ENCODE measurements around the gene AGK. TPM values are rescaled to one million over a fixed set of nuclear protein-coding genes. Genes with fewer than 3 reads are reported as not detected.
"Not testable (repeated sequence)": the region's sequence is repeated elsewhere in the genome, so short reads cannot be mapped to it uniquely, and the experiment has no call there.

Gene AGK
- total RNA-seq, 2 experiments from 2014 or later = 41.0 to 41.2 TPM

GRCh38 chr7:141688043-141688442 lies 136.8 kb downstream of the AGK start:
- DNase-seq (no peak), ATAC-seq (no peak)
- Mint-ChIP-seq H3K4me3 (no peak overlapping the region), H3K36me3 (ENCODE audit: low read depth) (peaks cover 23% of the 10 kb centered on the region), H3K4me1 (ENCODE audit: low read depth) (peaks cover 14% of the 10 kb centered on the region), H3K27me3 (ENCODE audit: low read depth) (no peaks in the 10 kb centered on the region), H3K9me3 (ENCODE audit: insufficient read depth) (no peaks in the 10 kb centered on the region), H3K27ac (no peak overlapping the region)
- CTCF ChIA-PET = interaction anchor here (1.3 to 2.7 kb wide), 3 partner anchors 21 to 98 kb away, joined by 3 to 8 read pairs (median 7); partner anchors contain the start of genes SSBP1 and WEE2
- POLR2A ChIA-PET = no interaction called here

- DNase-seq = not testable (repeated sequence)
- CTCF ChIA-PET = interaction anchor here (1.3 to 2.7 kb wide), 4 partner anchors 15 to 96 kb away, joined by 3 to 8 read pairs (median 5); partner anchors contain the start of genes SSBP1 and WEE2
These were observed 138.0 kb downstream of the AGK start for GRCh38 chr7:141689072-141689825.

GRCh38 chr7:141691540-141691939 lies 140.3 kb downstream of the AGK start:
- POLR2A ChIA-PET = no interaction called here
- H3K27me3 Mint-ChIP-seq (ENCODE audit: low read depth) = no peaks in the 10 kb centered on the region

More at GRCh38 chr7:141689072-141689825, 138.0 kb downstream of the AGK start:
- H3K27ac Mint-ChIP-seq; ATAC-seq; H3K27me3 Mint-ChIP-seq (ENCODE audit: low read depth); H3K4me3 Mint-ChIP-seq; H3K9me3 Mint-ChIP-seq (ENCODE audit: insufficient read depth): not testable (repeated sequence)
- Mint-ChIP-seq H3K36me3 (ENCODE audit: low read depth) (peaks cover 20% of the 10 kb centered on the region), H3K4me1 (ENCODE audit: low read depth) (peaks cover 14% of the 10 kb centered on the region)
- POLR2A ChIA-PET = interaction anchor here (0.6 to 1.4 kb wide), 4 partner anchors 8 to 138 kb away, joined by 3 to 5 read pairs (median 4); partner anchors contain the start of genes AGK and SSBP1

GRCh38 chr7:141691961-141692360 lies 140.8 kb downstream of the AGK start:
- H3K4me1 Mint-ChIP-seq (ENCODE audit: low read depth) = peaks cover 7% of the 10 kb centered on the region
- CTCF ChIA-PET = interaction anchor here (2.1 kb wide), 1 partner anchor 46 kb away, joined by 5 read pairs; the partner anchor contains the start of gene SSBP1
- H3K27ac Mint-ChIP-seq = no peak overlapping the region
- H3K4me3 Mint-ChIP-seq = no peak overlapping the region
- H3K36me3 Mint-ChIP-seq (ENCODE audit: low read depth) = peaks cover 11% of the 10 kb centered on the region
- no peaks in the 10 kb centered on the region for H3K27me3 Mint-ChIP-seq (ENCODE audit: low read depth)
- ATAC-seq (no peak), DNase-seq (no peak)
- H3K9me3 Mint-ChIP-seq (ENCODE audit: insufficient read depth) = no peaks in the 10 kb centered on the region
- POLR2A ChIA-PET = no interaction called here

More at GRCh38 chr7:141691540-141691939, 140.3 kb downstream of the AGK start:
- Mint-ChIP-seq H3K36me3 (ENCODE audit: low read depth) (peaks cover 14% of the 10 kb centered on the region), H3K9me3 (ENCODE audit: insufficient read depth) (no peaks in the 10 kb centered on the region), H3K4me1 (ENCODE audit: low read depth) (peaks cover 9% of the 10 kb centered on the region), H3K27ac (no peak overlapping the region), H3K4me3 (no peak overlapping the region)
- CTCF ChIA-PET = interaction anchor here (2.1 kb wide), 1 partner anchor 46 kb away, joined by 5 read pairs; the partner anchor contains the start of gene SSBP1
- ATAC-seq = no peak
- DNase-seq = no peak

- H3K36me3 Mint-ChIP-seq (ENCODE audit: low read depth) = peaks cover 8% of the 10 kb centered on the region
- H3K9me3 Mint-ChIP-seq (ENCODE audit: insufficient read depth) = no peaks in the 10 kb centered on the region
- ChIA-PET POLR2A (no interaction called here), CTCF (interaction anchor here (1.0 to 2.1 kb wide), 3 partner anchors 10 to 45 kb away, joined by 3 to 5 read pairs (median 4); partner anchors contain the start of gene SSBP1)
- H3K27ac Mint-ChIP-seq = no peak overlapping the region
- ATAC-seq = no peak
- no peak for DNase-seq
- H3K27me3 Mint-ChIP-seq (ENCODE audit: low read depth) = no peaks in the 10 kb centered on the region
- H3K4me3 Mint-ChIP-seq = no peak overlapping the region
- peaks cover 5% of the 10 kb centered on the region for H3K4me1 Mint-ChIP-seq (ENCODE audit: low read depth)
These were observed 141.9 kb downstream of the AGK start for GRCh38 chr7:141693082-141693481.

GRCh38 chr7:141695803-141696289 lies 144.6 kb downstream of the AGK start:
- Mint-ChIP-seq H3K36me3 (ENCODE audit: low read depth) (peaks cover 17% of the 10 kb centered on the region), H3K27me3 (ENCODE audit: low read depth) (peaks cover 2% of the 10 kb centered on the region), H3K27ac (no peak overlapping the region), H3K9me3 (ENCODE audit: insufficient read depth) (no peaks in the 10 kb centered on the region), H3K4me1 (ENCODE audit: low read depth) (peaks cover 30% of the 10 kb centered on the region), H3K4me3 (no peak overlapping the region)
- ChIA-PET CTCF (interaction anchor here (1.6 to 1.7 kb wide), 2 partner anchors 41 to 42 kb away, joined by 6 to 8 read pairs; partner anchors contain the start of gene SSBP1), POLR2A (interaction anchor here (1.1 kb wide), 1 partner anchor 25 kb away, joined by 3 read pairs; no protein-coding TSS in a partner anchor)
- DNase-seq (no peak), ATAC-seq (no peak)

- H3K36me3 Mint-ChIP-seq (ENCODE audit: low read depth) = peaks cover 17% of the 10 kb centered on the region
- H3K27me3 Mint-ChIP-seq (ENCODE audit: low read depth) = peaks cover 2% of the 10 kb centered on the region
- DNase-seq (no peak), ATAC-seq (no peak)
- ChIA-PET CTCF (interaction anchor here (1.6 to 1.7 kb wide), 2 partner anchors 42 kb away, joined by 6 to 8 read pairs; partner anchors contain the start of gene SSBP1), POLR2A (interaction anchor here (1.1 kb wide), 1 partner anchor 25 kb away, joined by 3 read pairs; no protein-coding TSS in a partner anchor)
- peaks cover 32% of the 10 kb centered on the region for H3K4me1 Mint-ChIP-seq (ENCODE audit: low read depth)
- no peak overlapping the region for H3K27ac Mint-ChIP-seq
- H3K9me3 Mint-ChIP-seq (ENCODE audit: insufficient read depth) = no peaks in the 10 kb centered on the region
- H3K4me3 Mint-ChIP-seq = no peak overlapping the region
These were observed 145.1 kb downstream of the AGK start for GRCh38 chr7:141696348-141696747.

GRCh38 chr7:141697211-141697871 lies 146.1 kb downstream of the AGK start:
- DNase-seq (no peak), ATAC-seq (no peak)
- ChIA-PET CTCF (interaction anchor here (1.7 to 6.5 kb wide), 2 partner anchors 40 to 43 kb away, joined by 6 to 45 read pairs; partner anchors contain the start of gene SSBP1), POLR2A (interaction anchor here (2.3 kb wide), 1 partner anchor 40 kb away, joined by 7 read pairs; no protein-coding TSS in a partner anchor)
- Mint-ChIP-seq H3K4me3 (no peak overlapping the region), H3K36me3 (ENCODE audit: low read depth) (peaks cover 17% of the 10 kb centered on the region), H3K27ac (no peak overlapping the region), H3K27me3 (ENCODE audit: low read depth) (peaks cover 2% of the 10 kb centered on the region), H3K4me1 (ENCODE audit: low read depth) (peaks cover 33% of the 10 kb centered on the region), H3K9me3 (ENCODE audit: insufficient read depth) (no peaks in the 10 kb centered on the region)

GRCh38 chr7:141698247-141699015 lies 147.2 kb downstream of the AGK start:
- H3K27me3 Mint-ChIP-seq (ENCODE audit: low read depth) = peaks cover 6% of the 10 kb centered on the region
- DNase-seq (no peak), ATAC-seq (no peak)
- H3K9me3 Mint-ChIP-seq (ENCODE audit: insufficient read depth) = no peaks in the 10 kb centered on the region
- peaks cover 37% of the 10 kb centered on the region for H3K4me1 Mint-ChIP-seq (ENCODE audit: low read depth)
- peaks cover 17% of the 10 kb centered on the region for H3K36me3 Mint-ChIP-seq (ENCODE audit: low read depth)
- POLR2A ChIA-PET = interaction anchor here (0.6 to 2.3 kb wide), 2 partner anchors 39 to 40 kb away, joined by 3 to 7 read pairs; no protein-coding TSS in a partner anchor
- CTCF ChIA-PET = interaction anchor here (0.6 to 6.5 kb wide), 3 partner anchors 39 to 1221 kb away, joined by 3 to 45 read pairs (median 4); partner anchors contain the start of gene SSBP1
- H3K4me3 Mint-ChIP-seq = no peak overlapping the region
- peak overlapping the region; percentile 62 for H3K27ac Mint-ChIP-seq

GRCh38 chr7:141699860-141700259 lies 148.7 kb downstream of the AGK start:
- ATAC-seq = no peak
- no peak for DNase-seq
- ChIA-PET CTCF (interaction anchor here (6.5 kb wide), 1 partner anchor 38 kb away, joined by 45 read pairs; the partner anchor contains the start of gene SSBP1), POLR2A (interaction anchor here (1.9 kb wide), 1 partner anchor 13 kb away, joined by 8 read pairs; no protein-coding TSS in a partner anchor)
- H3K4me3 Mint-ChIP-seq = peak overlapping the region; percentile 81
- H3K36me3 Mint-ChIP-seq (ENCODE audit: low read depth) = peaks cover 12% of the 10 kb centered on the region
- H3K27me3 Mint-ChIP-seq (ENCODE audit: low read depth) = peaks cover 14% of the 10 kb centered on the region
- H3K27ac Mint-ChIP-seq = no peak overlapping the region
- H3K9me3 Mint-ChIP-seq (ENCODE audit: insufficient read depth) = no peaks in the 10 kb centered on the region
- H3K4me1 Mint-ChIP-seq (ENCODE audit: low read depth) = peaks cover 37% of the 10 kb centered on the region
